Breast epithelium (tissue), 3 donors: Measurements from ENCODE around the gene METTL16.

Source experiments
- CTCF ChIP-seq, 3 donors: fragments of 450-650 bp; IDR thresholded peaks; one replicate each; pipeline ENCODE4 v1.5.1; 2016 to 2017; ENCODE audit warnings: antibody characterized with exemption in 3 of 3, mild to moderate bottlenecking in 3 of 3, moderate library complexity in 3 of 3
- POLR2A ChIP-seq: fragments of 450-650 bp; IDR thresholded peaks from one replicate; pipeline ENCODE4 v1.6.1; 2016; ENCODE audit warnings: antibody characterized with exemption, mild to moderate bottlenecking, moderate library complexity

- no peak for TF ChIP-seq CTCF (IDR thresholded peaks at IDR 0.05)
- TF ChIP-seq POLR2A, result no peak
Observed at GRCh38 chr17:2415081-2415480, 96.6 kb downstream of the METTL16 start.
